Activated CD4-positive, alpha-beta T cell treated with anti-CD3 and anti-CD28 coated beads, Interleukin-2, Interleukin-4, amounts not matched to agents 100 ng/mL and 50 ng/mL, durations not matched to agents 16 hours and 8 hours (primary cell): ENCODE results near the gene ATG9A.
"Not testable (repeated sequence)": the region's sequence is repeated elsewhere in the genome, so short reads cannot be mapped to it uniquely, and the experiment has no call there.

Experiments
- DNase-seq: peaks from one replicate; pipeline ENCODE4 v3.0.0-alpha.2; 2020; ENCODE audit warnings: low spot score

Gene ATG9A

GRCh38 chr2:219229305-219230058 lies at the start of gene ATG9A, which contains the start of gene ANKZF1:
Gene ATG9A (minus strand): TSS chr2:219229636. CDS start chr2:219228024, 1,612 bp downstream.
Gene ANKZF1 (plus strand): TSS chr2:219229806. CDS start chr2:219230258, 452 bp downstream.
- peak; percentile 99 for DNase-seq

GRCh38 chr2:219278655-219279150 lies 49.3 kb upstream of the ATG9A start:
- no peak for DNase-seq

- DNase-seq: peak; percentile 80
These were observed 48.5 kb upstream of the ATG9A start for GRCh38 chr2:219277703-219278654.

GRCh38 chr2:219274361-219274921 lies 45.0 kb upstream of the ATG9A start:
- DNase-seq: no peak

GRCh38 chr2:219273937-219274336 lies 44.5 kb upstream of the ATG9A start:
- no peak for DNase-seq

GRCh38 chr2:219272995-219273394 lies 43.6 kb upstream of the ATG9A start:
- no peak for DNase-seq

GRCh38 chr2:219272356-219272755 lies 42.9 kb upstream of the ATG9A start:
- DNase-seq: no peak

GRCh38 chr2:219271021-219271420 lies 41.6 kb upstream of the ATG9A start:
- DNase-seq: no peak

GRCh38 chr2:219270055-219270372 lies 40.6 kb upstream of the ATG9A start:
- DNase-seq: no peak

GRCh38 chr2:219269362-219270054 lies 40.1 kb upstream of the ATG9A start:
- DNase-seq: no peak

- DNase-seq: no peak
These were observed 38.9 kb upstream of the ATG9A start for GRCh38 chr2:219268294-219268693.

GRCh38 chr2:219266886-219267285 lies 37.5 kb upstream of the ATG9A start:
- DNase-seq: no peak

GRCh38 chr2:219266232-219266631 lies 36.8 kb upstream of the ATG9A start:
- no peak for DNase-seq

GRCh38 chr2:219261024-219261855 lies 31.8 kb upstream of the ATG9A start:
- DNase-seq: no peak

- not testable (repeated sequence) for DNase-seq
These were observed 29.5 kb upstream of the ATG9A start for GRCh38 chr2:219258942-219259341.

- DNase-seq: no peak
These were observed 25.3 kb upstream of the ATG9A start for GRCh38 chr2:219254590-219255201.

- peak; percentile 89 for DNase-seq
These were observed 24.5 kb upstream of the ATG9A start, which contains the start of gene TUBA4A for GRCh38 chr2:219253753-219254589. Gene TUBA4A (minus strand): TSS chr2:219253918. CDS start chr2:219253858, 60 bp downstream.

- no peak for DNase-seq
These were observed 23.7 kb upstream of the ATG9A start, which contains the start of gene TUBA4B for GRCh38 chr2:219252900-219253752. Gene TUBA4B (plus strand): TSS chr2:219253243. CDS start chr2:219253408, 165 bp downstream.
